Panc1 (cell line): ENCODE results near the gene UBE2G2.

Source experiments
- CTCF ChIP-seq: fragments of 450-650 bp; IDR thresholded peaks from 2 replicates; pipeline ENCODE4 v1.5.1; 2017; ENCODE audit warnings: mild to moderate bottlenecking
- POLR2AphosphoS5 ChIP-seq: IDR thresholded peaks from 2 replicates; pipeline ENCODE4 v1.6.1; 2012; ENCODE audit warnings: mild to moderate bottlenecking, low read depth, low read length, moderate library complexity
- SIN3A ChIP-seq: IDR thresholded peaks from 2 replicates; pipeline ENCODE4 v1.6.1; 2012; ENCODE audit warnings: low read depth, mild to moderate bottlenecking, low read length, moderate library complexity, borderline replicate concordance; ENCODE audit not compliant: insufficient read depth

- TF ChIP-seq CTCF (no peak), SIN3A (no peak), POLR2AphosphoS5 (no peak)
These were observed 15.3 kb upstream of the UBE2G2 start for GRCh38 chr21:44816761-44817505.
